ACC112 (cell line): ENCODE measurements around the gene SIRT2.
"Not testable (repeated sequence)": the region's sequence is repeated elsewhere in the genome, so short reads cannot be mapped to it uniquely, and the experiment has no call there.

ENCODE experiments used
- H2AFZ ChIP-seq: fragments of 200-600 bp; sonication (generic); one replicate; pipeline ENCODE4 v1.6.0; 2017; ENCODE audit warnings: antibody characterized with exemption, low read length; ENCODE audit not compliant: unreplicated experiment
- H3K27ac ChIP-seq: fragments of 200-600 bp; sonication (generic); 2 replicates; pipeline ENCODE4 v1.5.1; 2014; ENCODE audit warnings: low read depth, mild to moderate bottlenecking, antibody characterized with exemption, low read length, moderate library complexity
- H3K27me3 ChIP-seq: fragments of 200-600 bp; sonication (generic); 2 replicates; pipeline ENCODE4 v1.6.1; 2014; ENCODE audit warnings: mild to moderate bottlenecking, antibody characterized with exemption, low read length, moderate library complexity, mixed read lengths; ENCODE audit not compliant: insufficient read depth
- H3K36me3 ChIP-seq: fragments of 200-600 bp; sonication (generic); 2 replicates; pipeline ENCODE4 v1.6.1; 2016; ENCODE audit warnings: mild to moderate bottlenecking, antibody characterized with exemption, low read length, moderate library complexity, mixed read lengths; ENCODE audit not compliant: insufficient read depth
- H3K4me1 ChIP-seq: fragments of 200-600 bp; sonication (generic); one replicate; pipeline ENCODE4 v1.6.1; 2016; ENCODE audit warnings: low read length, mixed read lengths; ENCODE audit not compliant: insufficient read depth, unreplicated experiment, control insufficient read depth
- H3K4me3 ChIP-seq: fragments of 200-600 bp; sonication (generic); 2 replicates; pipeline ENCODE4 v1.5.1; 2014; ENCODE audit warnings: mild to moderate bottlenecking, low read depth, low read length
- H3K79me2 ChIP-seq: fragments of 200-600 bp; sonication (generic); one replicate; pipeline ENCODE4 v1.6.0; 2016; ENCODE audit warnings: low read length; ENCODE audit not compliant: control insufficient read depth, unreplicated experiment, insufficient read depth

The SIRT2 gene

DNA sequence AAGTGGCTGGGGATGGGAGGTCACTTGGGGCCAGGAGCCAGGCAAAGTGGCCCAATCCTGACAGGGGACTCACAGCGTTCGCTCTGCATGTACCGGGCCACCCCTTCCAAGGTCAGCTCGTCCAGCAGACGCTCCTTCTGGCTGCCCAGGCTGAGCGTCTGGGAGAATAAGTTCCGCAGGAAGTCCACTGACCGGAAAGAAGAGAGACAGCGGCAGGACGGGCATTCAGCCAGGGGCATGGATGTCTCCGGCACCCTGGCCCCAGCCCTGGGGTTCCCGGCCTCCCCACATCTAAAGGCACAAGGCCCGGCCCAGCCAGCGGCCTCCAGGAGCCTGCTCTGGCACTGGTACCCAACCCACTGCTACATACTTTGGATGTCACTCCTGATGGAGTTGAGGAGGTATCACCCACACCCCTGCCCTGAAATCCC is 6.1 kb downstream of the SIRT2 start:
- H3K36me3 ChIP-seq = no peaks in the 10 kb centered on the region
- no peak overlapping the region for H2AFZ ChIP-seq
- H3K27me3 ChIP-seq = no peaks in the 10 kb centered on the region
- H3K4me1 ChIP-seq = no peaks in the 10 kb centered on the region
- no peaks in the 10 kb centered on the region for H3K79me2 ChIP-seq
- no peak overlapping the region for H3K27ac ChIP-seq
- H3K4me3 ChIP-seq = no peak overlapping the region

DNA sequence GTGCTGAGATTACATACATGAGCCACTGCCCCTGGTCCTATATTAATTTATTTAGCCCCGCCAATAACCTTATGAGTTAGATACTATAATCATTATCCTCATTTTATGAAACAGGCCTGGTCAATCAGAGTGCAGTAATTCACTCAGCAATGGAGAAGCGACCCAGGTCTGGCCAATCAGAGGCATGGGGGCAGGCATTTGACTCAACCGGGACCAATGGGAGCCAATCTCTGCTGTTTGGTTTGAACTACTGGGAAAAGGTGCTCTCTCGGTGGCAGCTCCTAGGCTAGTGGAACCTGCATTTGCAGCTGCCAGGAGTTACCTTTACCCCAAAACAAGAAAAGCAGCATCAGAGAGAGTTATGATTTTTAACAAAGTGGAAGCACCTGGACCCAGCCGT is 6.6 kb downstream of the SIRT2 start:
- Histone ChIP-seq H3K4me3 (no peak overlapping the region), H3K79me2 (no peaks in the 10 kb centered on the region), H3K36me3 (no peaks in the 10 kb centered on the region), H3K4me1 (no peaks in the 10 kb centered on the region), H3K27me3 (no peaks in the 10 kb centered on the region), H2AFZ (no peak overlapping the region), H3K27ac (no peak overlapping the region)

DNA sequence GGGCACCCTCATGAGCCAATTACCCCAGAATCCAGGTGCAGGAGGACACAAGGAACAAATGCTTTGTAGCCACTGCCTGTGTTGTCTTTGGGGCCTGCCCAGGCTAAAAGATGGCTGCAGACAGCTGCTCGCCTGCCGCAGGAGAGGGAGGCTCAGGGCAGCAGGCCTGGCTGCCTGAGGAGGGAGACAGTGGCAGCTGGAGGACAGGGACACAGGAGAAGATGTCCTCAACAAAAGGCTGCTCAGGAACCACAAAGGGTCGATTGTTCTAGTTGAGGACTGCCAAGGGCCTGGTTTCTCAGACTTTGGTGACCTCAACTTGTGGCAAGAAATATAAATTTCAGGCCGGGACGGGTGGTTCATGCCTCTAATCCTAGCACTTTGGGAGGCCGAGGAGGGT is 7.6 kb downstream of the SIRT2 start:
- no peak overlapping the region for H3K4me3 ChIP-seq
- no peak overlapping the region for H3K27ac ChIP-seq
- no peaks in the 10 kb centered on the region for H3K4me1 ChIP-seq
- no peaks in the 10 kb centered on the region for H3K27me3 ChIP-seq
- H2AFZ ChIP-seq = no peak overlapping the region
- no peaks in the 10 kb centered on the region for H3K36me3 ChIP-seq
- H3K79me2 ChIP-seq = no peaks in the 10 kb centered on the region

DNA sequence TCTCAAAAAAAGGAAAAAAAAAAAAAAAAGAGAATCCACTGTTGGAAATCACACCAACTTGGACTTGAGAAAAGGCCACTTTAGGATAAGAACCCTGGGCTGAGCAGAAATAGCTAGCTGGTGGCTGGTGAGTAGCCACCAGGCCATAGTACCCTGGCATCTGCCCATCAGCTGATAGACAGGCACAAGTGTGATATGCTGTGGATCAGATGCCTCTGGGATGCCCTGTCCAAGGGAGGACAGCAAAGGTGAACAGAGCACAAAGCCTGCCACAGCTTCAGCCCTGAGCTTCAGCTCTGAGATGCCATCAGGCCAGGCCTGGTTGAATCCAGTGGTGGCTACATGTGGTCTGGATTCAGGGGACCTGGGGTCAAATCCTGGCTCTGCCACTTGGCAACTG is 8.7 kb downstream of the SIRT2 start:
- H3K79me2 ChIP-seq = no peaks in the 10 kb centered on the region
- no peaks in the 10 kb centered on the region for H3K27me3 ChIP-seq
- H3K4me3 ChIP-seq = no peak overlapping the region
- no peaks in the 10 kb centered on the region for H3K36me3 ChIP-seq
- H2AFZ ChIP-seq = no peak overlapping the region
- no peaks in the 10 kb centered on the region for H3K4me1 ChIP-seq
- H3K27ac ChIP-seq = no peak overlapping the region

DNA sequence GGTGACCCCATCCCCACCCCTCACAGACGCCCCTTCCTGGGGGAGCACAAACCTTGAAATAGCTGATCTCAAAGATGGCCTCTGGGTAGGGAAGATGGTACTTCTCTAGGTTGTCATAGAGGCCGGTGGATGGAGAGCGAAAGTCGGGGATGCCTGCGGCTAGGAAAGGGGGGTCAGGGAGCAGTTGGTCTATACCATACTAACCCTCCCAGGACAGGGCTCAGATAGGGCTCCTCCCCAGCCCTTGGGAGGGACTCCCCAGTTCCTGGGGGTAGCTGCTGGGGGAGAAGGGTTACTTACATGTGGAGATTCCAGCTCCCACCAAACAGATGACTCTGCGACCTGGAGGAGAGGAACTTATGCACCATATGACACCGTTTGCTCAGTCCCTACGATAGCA is 9.6 kb downstream of the SIRT2 start:
- H3K79me2 ChIP-seq = no peaks in the 10 kb centered on the region
- H3K4me1 ChIP-seq = no peaks in the 10 kb centered on the region

DNA sequence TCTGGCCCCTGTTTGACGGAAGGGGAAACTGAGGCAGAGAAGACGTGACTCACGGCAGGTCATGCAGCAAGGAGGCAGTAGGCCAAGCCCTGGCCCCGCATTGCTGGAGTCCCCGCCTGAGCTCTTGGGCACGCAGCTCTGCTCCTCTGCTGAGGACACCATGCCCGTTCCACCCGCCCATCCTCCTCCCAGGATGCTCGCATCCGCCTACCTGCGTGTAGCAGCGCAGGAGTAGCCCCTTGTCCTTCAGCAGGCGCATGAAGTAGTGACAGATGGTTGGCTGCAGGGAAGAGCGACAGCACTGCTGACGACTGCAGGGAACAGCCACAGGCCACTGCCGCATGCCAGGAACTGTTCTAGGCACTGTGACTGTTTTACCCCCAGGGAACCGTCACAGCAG is 10.5 kb downstream of the SIRT2 start:
- H3K36me3 ChIP-seq = no peaks in the 10 kb centered on the region
- no peak overlapping the region for H3K4me3 ChIP-seq
- no peak overlapping the region for H3K27ac ChIP-seq
- H3K79me2 ChIP-seq = no peaks in the 10 kb centered on the region
- no peaks in the 10 kb centered on the region for H3K4me1 ChIP-seq
- no peak overlapping the region for H2AFZ ChIP-seq
- no peaks in the 10 kb centered on the region for H3K27me3 ChIP-seq

More for the DNA sequence above, 9.6 kb downstream of the SIRT2 start:
- Histone ChIP-seq H3K27me3 (no peaks in the 10 kb centered on the region), H3K36me3 (no peaks in the 10 kb centered on the region), H2AFZ (no peak overlapping the region), H3K27ac (no peak overlapping the region), H3K4me3 (no peak overlapping the region)

DNA sequence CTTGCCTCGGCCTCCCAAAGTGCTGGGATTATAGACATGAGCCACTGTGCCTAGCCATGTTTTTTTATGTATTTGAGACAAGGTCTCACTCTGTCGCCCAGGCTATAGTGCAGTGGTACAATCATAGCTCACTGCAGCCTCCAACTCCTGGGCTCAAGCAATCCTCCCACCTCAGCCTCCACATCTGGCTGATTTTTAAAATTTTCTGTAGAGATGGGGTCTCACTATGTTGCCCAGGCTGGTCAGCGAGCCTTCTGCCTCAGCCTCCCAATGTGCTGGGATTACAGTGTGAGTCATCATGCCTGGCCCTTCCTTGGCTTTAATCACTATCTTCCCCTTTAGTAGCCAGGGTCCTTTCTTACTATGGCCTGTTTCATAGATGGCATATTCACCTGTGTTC is 14.7 kb downstream of the SIRT2 start:
- not testable (repeated sequence) for H3K79me2 ChIP-seq, H3K4me1 ChIP-seq, H3K36me3 ChIP-seq, H2AFZ ChIP-seq, H3K4me3 ChIP-seq, H3K27ac ChIP-seq, H3K27me3 ChIP-seq

DNA sequence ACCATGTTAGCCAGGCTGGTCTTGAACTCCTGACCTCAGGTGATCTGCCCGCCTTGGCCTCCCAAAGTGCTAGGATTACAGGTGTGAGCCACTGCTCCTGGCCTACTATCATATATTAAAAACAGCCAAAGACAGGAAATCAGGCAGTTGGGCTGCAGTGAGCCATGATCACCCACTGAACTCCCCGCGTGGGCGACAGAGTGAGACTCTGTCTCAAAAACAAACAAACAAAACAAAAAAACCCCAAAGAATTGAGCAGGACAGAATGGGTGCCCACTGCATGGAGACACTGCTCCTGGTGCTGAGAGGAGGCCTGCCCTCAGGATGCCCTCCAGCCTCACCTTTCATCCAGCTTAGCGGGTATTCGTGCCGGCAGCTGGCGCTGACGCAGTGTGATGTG is 16.1 kb downstream of the SIRT2 start:
- no peaks in the 10 kb centered on the region for H3K79me2 ChIP-seq
- no peak overlapping the region for H3K27ac ChIP-seq
- H3K36me3 ChIP-seq = no peaks in the 10 kb centered on the region
- H3K4me1 ChIP-seq = no peaks in the 10 kb centered on the region
- no peak overlapping the region for H3K4me3 ChIP-seq
- H3K27me3 ChIP-seq = no peaks in the 10 kb centered on the region
- H2AFZ ChIP-seq = no peak overlapping the region

DNA sequence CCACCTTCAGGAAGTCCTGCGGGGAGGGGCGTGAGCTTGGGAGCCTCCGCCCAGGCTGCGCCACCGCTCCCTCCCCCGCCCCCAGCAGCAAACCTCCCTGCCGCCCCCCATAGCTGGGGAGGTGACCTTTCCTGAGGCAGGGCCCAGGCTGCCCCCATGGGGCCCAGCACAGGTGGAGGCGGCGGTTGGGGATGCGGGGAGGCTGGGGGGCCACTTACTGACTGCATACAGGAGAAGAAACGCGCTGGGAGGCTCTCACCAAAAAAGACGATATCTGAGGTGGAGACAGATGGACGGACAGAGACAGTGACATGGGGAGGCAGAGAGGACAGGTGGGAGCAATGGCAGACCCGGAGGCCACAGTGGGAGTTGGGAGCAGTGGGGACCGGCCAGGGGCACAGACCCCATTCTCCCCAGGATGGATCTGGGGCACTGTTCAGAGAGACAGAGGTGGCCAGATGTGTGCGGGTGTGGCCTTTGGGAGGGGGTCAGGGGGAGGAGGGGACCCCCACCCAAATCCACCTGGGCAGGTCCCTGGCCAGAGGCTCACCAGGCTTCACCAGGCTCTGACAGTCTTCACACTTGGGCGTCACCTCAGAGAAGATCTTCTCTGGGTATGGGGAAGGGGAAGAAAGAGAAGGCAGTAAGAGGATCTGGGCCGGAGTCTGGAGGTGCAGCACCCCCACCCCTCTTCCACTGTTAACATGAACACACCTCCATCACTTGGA is 18.4 kb downstream of the SIRT2 start:
- Histone ChIP-seq H2AFZ (no peak overlapping the region), H3K27me3 (no peaks in the 10 kb centered on the region), H3K4me3 (no peak overlapping the region), H3K36me3 (no peaks in the 10 kb centered on the region), H3K27ac (no peak overlapping the region), H3K4me1 (no peaks in the 10 kb centered on the region), H3K79me2 (no peaks in the 10 kb centered on the region)

DNA sequence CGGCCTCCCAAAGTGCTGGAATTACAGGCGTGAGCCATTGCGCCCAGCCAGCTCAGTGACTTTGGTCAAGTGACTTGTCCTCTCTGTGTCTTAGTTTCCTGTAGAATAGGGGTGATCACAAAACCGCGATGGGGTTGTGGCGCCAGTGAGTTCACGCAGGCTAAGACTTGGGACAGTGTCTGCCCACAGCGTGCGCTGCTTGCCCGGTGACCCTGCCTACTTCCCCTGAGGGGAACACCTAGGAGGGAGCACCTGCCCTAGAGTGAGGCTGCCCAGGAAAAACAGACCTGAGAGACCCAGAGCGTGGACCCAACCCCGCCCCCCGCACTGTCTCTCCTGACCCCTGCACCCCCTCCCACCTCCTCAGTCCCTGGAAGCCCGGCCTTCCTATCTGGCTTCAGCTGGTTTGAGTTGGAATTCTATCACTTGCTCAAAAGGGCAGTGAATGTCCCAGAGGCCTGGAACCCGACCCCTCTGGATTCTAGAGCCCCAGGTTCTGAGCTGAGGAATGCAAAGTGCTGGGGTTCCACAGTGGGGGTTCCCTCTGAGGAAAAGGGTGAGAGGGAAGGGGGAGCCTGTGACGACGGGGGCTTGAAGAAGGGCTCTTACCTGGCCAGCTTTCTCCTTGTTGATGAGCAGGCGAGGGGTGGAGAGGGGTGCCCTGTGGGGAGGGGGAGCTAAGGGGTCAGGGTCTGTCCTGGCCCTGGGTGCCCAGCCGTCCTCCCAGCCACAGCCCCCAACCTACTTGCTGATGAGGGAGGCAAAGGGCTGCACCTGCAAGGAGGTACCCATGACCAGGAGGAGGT is 19.1 kb downstream of the SIRT2 start:
- no peaks in the 10 kb centered on the region for H3K4me1 ChIP-seq

DNA sequence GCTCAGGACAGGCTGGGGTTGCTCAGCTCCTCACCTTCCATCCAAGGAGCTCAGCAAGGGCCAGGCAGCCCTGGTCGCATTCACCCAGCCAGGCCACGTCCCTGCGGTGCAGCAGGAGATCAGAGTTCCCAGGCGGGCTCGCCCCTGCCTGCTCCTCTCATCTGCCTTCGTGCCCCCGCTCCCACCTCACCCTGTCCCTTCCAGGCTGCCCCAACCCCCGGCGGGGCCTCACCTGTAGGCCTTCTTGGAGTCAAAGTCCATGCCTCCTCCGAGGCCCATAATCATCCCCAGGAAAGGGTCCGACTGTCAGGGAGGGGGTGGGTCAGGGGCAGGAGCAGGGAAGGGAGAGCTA is 20.0 kb downstream of the SIRT2 start:
- no peak overlapping the region for H3K4me3 ChIP-seq
- H3K79me2 ChIP-seq = no peaks in the 10 kb centered on the region
- no peak overlapping the region for H3K27ac ChIP-seq
- H2AFZ ChIP-seq = no peak overlapping the region
- H3K36me3 ChIP-seq = no peaks in the 10 kb centered on the region
- H3K4me1 ChIP-seq = no peaks in the 10 kb centered on the region
- no peaks in the 10 kb centered on the region for H3K27me3 ChIP-seq

More for the DNA sequence above, 19.1 kb downstream of the SIRT2 start:
- no peaks in the 10 kb centered on the region for H3K79me2 ChIP-seq
- no peaks in the 10 kb centered on the region for H3K27me3 ChIP-seq
- no peak overlapping the region for H3K27ac ChIP-seq
- H3K36me3 ChIP-seq = no peaks in the 10 kb centered on the region
- H2AFZ ChIP-seq = no peak overlapping the region
- H3K4me3 ChIP-seq = no peak overlapping the region
